Cardiac muscle cell (in vitro differentiated cells and primary cell): ENCODE measurements around the gene SHMT1. TPM values are rescaled to one million over a fixed set of nuclear protein-coding genes. Genes with fewer than 3 reads are reported as not detected.

Experiments used
- DNase-seq, 2 donors: peaks; one replicate each; pipeline versions ENCODE4 v3.0.0 to v3.0.0-alpha.2; 2010 to 2017; ENCODE audit warnings: low read depth in 1 of 2, low spot score in 1 of 2
- H3K27ac ChIP-seq: fragments of 200-600 bp; sonication (generic); 2 replicates; pipeline ENCODE4 v1.5.1; 2016
- H3K27me3 ChIP-seq: fragments of 200-600 bp; sonication (generic); 2 replicates; pipeline ENCODE4 v1.6.0; 2016; ENCODE audit warnings: control low read depth
- H3K36me3 ChIP-seq: fragments of 200-600 bp; sonication (generic); 2 replicates; pipeline ENCODE4 v1.5.1; 2016; ENCODE audit warnings: control low read depth
- H3K4me1 ChIP-seq: fragments of 200-600 bp; sonication (generic); 2 replicates; pipeline ENCODE4 v1.8.1; 2017; ENCODE audit warnings: low read depth, mild to moderate bottlenecking, mixed run types
- H3K4me3 ChIP-seq: fragments of 200-600 bp; sonication (generic); 2 replicates; pipeline ENCODE4 v1.5.1; 2016; ENCODE audit warnings: mild to moderate bottlenecking
- H3K9me3 ChIP-seq: fragments of 200-600 bp; sonication (generic); 2 replicates; pipeline ENCODE4 v1.5.1; 2017; ENCODE audit warnings: low read depth, mild to moderate bottlenecking, control low read depth
- polyA plus RNA-seq: library from polyadenylated mRNA; unstranded; fragments of >200 nt; fragmentation: Nextera tagmentation; extraction: Ambion mirVana; gene quantifications from 2 replicates; pipeline ENCODE4 v1.2.1, GENCODE V29; 2016
- total RNA-seq: library from RNA; depleted of rRNA; stranded (reverse); fragments of >200 nt; gene quantifications from 2 replicates; pipeline ENCODE4 v1.2.3, GENCODE V29; 2016
- TF ChIP-seq, protein P1 (sequence below): IDR thresholded peaks from 2 replicates; pipeline ENCODE4 v1.5.1; 2012; ENCODE audit warnings: low read depth, mild to moderate bottlenecking, low read length

SHMT1 gene
- total and polyA plus RNA-seq, 2 experiments from 2014 or later, result 24.8 to 30.6 TPM

DNA sequence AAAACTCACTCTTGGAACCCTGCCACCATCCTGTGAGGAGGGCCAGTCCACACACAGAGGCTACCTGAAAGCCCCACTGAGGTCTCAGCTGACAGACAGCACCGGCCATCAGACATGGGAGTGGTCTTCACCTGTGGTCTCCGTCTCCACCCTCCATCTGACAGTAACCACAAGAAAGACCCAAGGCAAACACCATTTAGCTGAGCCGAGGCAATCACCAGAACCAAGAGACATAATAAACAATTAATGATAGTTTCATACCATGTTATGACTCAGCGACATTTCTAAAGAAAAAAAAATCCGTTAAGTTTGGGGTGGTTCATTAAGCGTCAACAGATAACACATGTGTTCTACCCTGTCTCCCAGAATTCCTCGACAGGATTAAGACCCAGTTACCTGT is 8.1 kb upstream of the SHMT1 start:
- TF ChIP-seq, protein P1, sequence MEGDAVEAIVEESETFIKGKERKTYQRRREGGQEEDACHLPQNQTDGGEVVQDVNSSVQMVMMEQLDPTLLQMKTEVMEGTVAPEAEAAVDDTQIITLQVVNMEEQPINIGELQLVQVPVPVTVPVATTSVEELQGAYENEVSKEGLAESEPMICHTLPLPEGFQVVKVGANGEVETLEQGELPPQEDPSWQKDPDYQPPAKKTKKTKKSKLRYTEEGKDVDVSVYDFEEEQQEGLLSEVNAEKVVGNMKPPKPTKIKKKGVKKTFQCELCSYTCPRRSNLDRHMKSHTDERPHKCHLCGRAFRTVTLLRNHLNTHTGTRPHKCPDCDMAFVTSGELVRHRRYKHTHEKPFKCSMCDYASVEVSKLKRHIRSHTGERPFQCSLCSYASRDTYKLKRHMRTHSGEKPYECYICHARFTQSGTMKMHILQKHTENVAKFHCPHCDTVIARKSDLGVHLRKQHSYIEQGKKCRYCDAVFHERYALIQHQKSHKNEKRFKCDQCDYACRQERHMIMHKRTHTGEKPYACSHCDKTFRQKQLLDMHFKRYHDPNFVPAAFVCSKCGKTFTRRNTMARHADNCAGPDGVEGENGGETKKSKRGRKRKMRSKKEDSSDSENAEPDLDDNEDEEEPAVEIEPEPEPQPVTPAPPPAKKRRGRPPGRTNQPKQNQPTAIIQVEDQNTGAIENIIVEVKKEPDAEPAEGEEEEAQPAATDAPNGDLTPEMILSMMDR, result no peak
- H3K36me3 ChIP-seq, result no peaks in the 10 kb centered on the region
- H3K4me1 ChIP-seq, result no peaks in the 10 kb centered on the region
- H3K4me3 ChIP-seq, result no peak overlapping the region
- no peak overlapping the region for H3K27ac ChIP-seq
- H3K27me3 ChIP-seq, result no peaks in the 10 kb centered on the region
- no peaks in the 10 kb centered on the region for H3K9me3 ChIP-seq
- no peak for DNase-seq

DNA sequence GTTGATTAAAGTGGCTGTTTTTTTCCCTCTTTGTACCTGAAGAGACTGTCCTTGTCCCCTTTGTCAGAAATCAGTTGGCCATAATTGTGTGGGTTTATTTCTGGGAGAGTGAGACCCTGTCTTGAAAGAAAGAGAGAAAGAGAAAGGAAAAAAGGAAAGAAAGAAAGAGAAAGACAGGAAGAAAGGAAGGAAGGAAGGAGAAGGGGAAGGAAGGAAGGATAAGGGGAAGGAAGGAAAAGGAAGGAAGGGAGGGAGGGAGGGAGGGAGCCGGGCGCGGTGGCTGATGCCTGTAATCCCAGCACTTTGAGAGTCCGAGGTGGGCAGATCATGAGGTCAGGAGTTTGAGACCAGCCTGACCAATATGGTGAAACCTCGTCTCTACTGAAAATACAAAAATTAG is 7.4 kb upstream of the SHMT1 start:
- no peaks in the 10 kb centered on the region for H3K4me1 ChIP-seq
- H3K36me3 ChIP-seq, result no peaks in the 10 kb centered on the region
- TF ChIP-seq, protein P1, result no peak
- H3K9me3 ChIP-seq, result no peaks in the 10 kb centered on the region
- DNase-seq, result no peak
- no peak overlapping the region for H3K27ac ChIP-seq
- no peak overlapping the region for H3K4me3 ChIP-seq
- H3K27me3 ChIP-seq, result no peaks in the 10 kb centered on the region

DNA sequence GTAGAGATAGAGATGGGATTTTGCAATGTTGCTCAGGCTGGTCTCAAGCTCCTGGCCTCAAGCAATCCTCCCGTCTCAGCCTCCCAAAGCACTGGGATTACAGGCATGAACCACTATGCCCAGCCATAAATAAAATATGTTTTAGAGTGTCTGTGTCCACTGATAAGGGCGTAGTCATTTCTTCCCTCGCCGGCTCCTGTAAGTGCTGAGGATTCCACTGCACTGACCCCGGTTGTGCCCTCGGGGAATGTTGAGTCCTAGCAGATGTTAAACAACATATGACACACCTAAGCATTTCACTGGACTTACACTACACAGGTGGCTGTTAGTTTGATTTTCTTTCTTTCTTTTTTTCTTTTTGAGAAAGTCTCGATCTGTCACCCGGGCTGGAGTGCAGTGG is 5.6 kb upstream of the SHMT1 start:
- Histone ChIP-seq H3K9me3 (no peaks in the 10 kb centered on the region), H3K4me3 (no peak overlapping the region), H3K4me1 (no peaks in the 10 kb centered on the region), H3K36me3 (no peaks in the 10 kb centered on the region), H3K27me3 (no peaks in the 10 kb centered on the region), H3K27ac (no peak overlapping the region)
- TF ChIP-seq, protein P1, result no peak
- DNase-seq, result no peak

DNA sequence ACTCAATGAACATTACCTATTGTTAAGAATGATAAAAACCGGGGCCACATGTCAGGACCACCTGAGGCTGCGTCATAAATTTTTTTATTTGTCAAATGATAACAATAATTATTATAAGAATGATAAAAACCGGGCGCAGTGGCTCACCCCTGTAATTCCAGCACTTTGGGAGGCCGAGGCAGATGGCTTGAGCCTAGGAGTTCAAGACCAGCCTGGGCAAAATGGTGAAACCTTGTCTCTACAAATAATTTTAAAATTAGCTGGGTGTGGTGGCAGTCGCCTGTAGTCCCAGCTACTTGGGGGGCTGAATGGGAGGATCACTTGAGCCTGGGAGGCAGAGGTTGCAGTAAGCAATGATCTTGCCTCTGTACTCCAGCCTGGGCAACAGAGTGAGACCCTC is 816 bp upstream of the SHMT1 start:
- Histone ChIP-seq H3K27me3 (no peaks in the 10 kb centered on the region), H3K36me3 (no peaks in the 10 kb centered on the region), H3K27ac (no peak overlapping the region), H3K4me3 (no peak overlapping the region), H3K9me3 (no peaks in the 10 kb centered on the region), H3K4me1 (no peaks in the 10 kb centered on the region)
- no peak for DNase-seq
- TF ChIP-seq, protein P1, result no peak

DNA sequence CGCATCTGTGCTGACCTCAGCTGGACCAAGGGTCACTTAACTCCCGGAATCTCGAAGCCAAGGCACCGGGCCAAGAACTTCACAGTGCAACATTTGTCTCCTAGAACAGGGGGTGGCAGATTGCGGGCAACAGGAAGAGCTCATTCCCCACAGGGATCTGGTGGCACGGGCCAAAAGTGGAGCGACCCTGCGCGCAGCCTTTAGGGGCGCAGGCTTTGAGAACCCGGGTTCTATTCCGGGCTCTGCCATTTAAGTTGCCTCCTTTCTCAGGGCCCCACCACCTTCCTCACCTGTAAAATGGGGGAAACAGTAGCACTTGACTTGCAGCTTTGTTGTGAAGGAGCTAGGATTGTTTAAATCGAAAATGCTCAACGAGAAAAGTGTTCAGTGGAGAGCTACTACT is 651 bp downstream of the SHMT1 start:
- Histone ChIP-seq H3K27ac (no peak overlapping the region), H3K27me3 (no peaks in the 10 kb centered on the region), H3K4me1 (no peaks in the 10 kb centered on the region), H3K9me3 (no peaks in the 10 kb centered on the region), H3K36me3 (peaks cover 3% of the 10 kb centered on the region), H3K4me3 (peak overlapping the region; percentile 50)
- DNase-seq, result peak; percentile 45 to 57
- TF ChIP-seq, protein P1, result no peak
